Astrocyte (in vitro differentiated cells and primary cell): ENCODE results near the gene CDK14. TPM values are rescaled to one million over a fixed set of nuclear protein-coding genes. Genes with fewer than 3 reads are reported as not detected.

Experiments used
- DNase-seq: peaks from one replicate; pipeline ENCODE4 v3.0.0-alpha.2; 2010; ENCODE audit warnings: low read depth
- FAIRE-seq: peaks from 2 replicates; lab custom pipeline; 2011; peaks lifted over from hg19 to GRCh38; lab: Jason Lieb, UNC
- H2AFZ ChIP-seq: 2 replicates; pipeline ENCODE4 v1.6.0; 2012; ENCODE audit warnings: low read depth, low read length, inconsistent platforms
- H3K27ac ChIP-seq: 2 replicates; pipeline ENCODE4 v1.5.1; 2011; ENCODE audit warnings: low read depth, low read length, inconsistent platforms
- H3K27me3 ChIP-seq: 2 replicates; pipeline ENCODE4 v1.6.0; 2011; ENCODE audit warnings: low read length, inconsistent platforms; ENCODE audit not compliant: insufficient read depth
- H3K36me3 ChIP-seq: 2 replicates; pipeline ENCODE4 v1.5.1; 2011; ENCODE audit warnings: low read length, inconsistent platforms; ENCODE audit not compliant: insufficient read depth
- H3K4me1 ChIP-seq: 2 replicates; pipeline ENCODE4 v1.5.1; 2011; ENCODE audit warnings: low read length, inconsistent platforms; ENCODE audit not compliant: insufficient read depth
- H3K4me2 ChIP-seq: 2 replicates; pipeline ENCODE4 v1.6.0; 2012; ENCODE audit warnings: low read length, inconsistent platforms
- H3K4me3 ChIP-seq: 2 replicates; pipeline ENCODE4 v1.5.1; 2011; ENCODE audit warnings: low read depth, mild to moderate bottlenecking, low read length, inconsistent platforms; ENCODE audit not compliant: insufficient read depth
- H3K79me2 ChIP-seq: 2 replicates; pipeline ENCODE4 v1.6.0; 2012; ENCODE audit warnings: mild to moderate bottlenecking, low read length, inconsistent platforms; ENCODE audit not compliant: insufficient read depth
- H3K9ac ChIP-seq: 2 replicates; pipeline ENCODE4 v1.6.0; 2012; ENCODE audit warnings: mild to moderate bottlenecking, low read length, inconsistent platforms
- H3K9me3 ChIP-seq: 2 replicates; pipeline ENCODE4 v1.5.1; 2012; ENCODE audit warnings: low read depth, mild to moderate bottlenecking, low read length, inconsistent platforms; ENCODE audit not compliant: insufficient read depth
- H4K20me1 ChIP-seq: 2 replicates; pipeline ENCODE4 v1.6.0; 2012; ENCODE audit warnings: low read length, inconsistent platforms; ENCODE audit not compliant: insufficient read depth
- H3K27ac Mint-ChIP-seq: one replicate; pipeline ENCODE4 v1.8.0; 2021; ENCODE audit warnings: mild to moderate bottlenecking, mixed read lengths; ENCODE audit not compliant: unreplicated experiment
- H3K27me3 Mint-ChIP-seq: one replicate; pipeline ENCODE4 v1.8.0; 2021; ENCODE audit warnings: low read depth, mixed read lengths; ENCODE audit not compliant: unreplicated experiment
- H3K36me3 Mint-ChIP-seq: one replicate; pipeline ENCODE4 v1.8.0; 2021; ENCODE audit warnings: low read depth, mixed read lengths; ENCODE audit not compliant: unreplicated experiment
- H3K4me1 Mint-ChIP-seq: one replicate; pipeline ENCODE4 v1.8.0; 2021; ENCODE audit warnings: low read depth, mixed read lengths; ENCODE audit not compliant: unreplicated experiment
- H3K4me3 Mint-ChIP-seq: one replicate; pipeline ENCODE4 v1.8.0; 2021; ENCODE audit warnings: mild to moderate bottlenecking, moderate library complexity, mixed read lengths; ENCODE audit not compliant: unreplicated experiment
- H3K9me3 Mint-ChIP-seq: one replicate; pipeline ENCODE4 v1.8.0; 2021; ENCODE audit warnings: mild to moderate bottlenecking, mixed read lengths; ENCODE audit not compliant: unreplicated experiment
- CTCF ChIP-seq: IDR thresholded peaks from 2 replicates; pipeline ENCODE4 v1.5.1; 2011; ENCODE audit warnings: low read depth, mild to moderate bottlenecking, inconsistent platforms, low read length, moderate library complexity; ENCODE audit not compliant: insufficient read depth
- EZH2 ChIP-seq: IDR thresholded peaks from 2 replicates; pipeline ENCODE4 v1.6.1; 2012; ENCODE audit warnings: mild to moderate bottlenecking, low read length, inconsistent platforms; ENCODE audit not compliant: insufficient read depth
- total RNA-seq: library from RNA; stranded (reverse); gene quantifications from 2 replicates; pipeline ENCODE4 v1.2.1, GENCODE V29; 2021

The CDK14 gene
- total RNA-seq, 1 donor from 2014 or later = 30.2 TPM

GRCh38 chr7:90648834-90649233, 52.7 kb downstream of the CDK14 start:
- Histone ChIP-seq H3K4me2 (no peak overlapping the region), H3K27me3 (no peaks in the 10 kb centered on the region), H3K9me3 (no peaks in the 10 kb centered on the region), H3K4me3 (no peak overlapping the region), H2AFZ (no peak overlapping the region), H3K4me1 (no peaks in the 10 kb centered on the region), H3K27ac (no peak overlapping the region), H3K9ac (no peak overlapping the region), H3K36me3 (no peaks in the 10 kb centered on the region), H3K79me2 (peaks cover 61% of the 10 kb centered on the region), H4K20me1 (peaks cover 23% of the 10 kb centered on the region)
- Mint-ChIP-seq H3K4me3 (no peak overlapping the region), H3K36me3 (no peaks in the 10 kb centered on the region), H3K9me3 (peaks cover 2% of the 10 kb centered on the region), H3K27ac (no peak overlapping the region), H3K4me1 (peaks cover 4% of the 10 kb centered on the region), H3K27me3 (no peaks in the 10 kb centered on the region)
- DNase-seq = no peak
- no peak for TF ChIP-seq EZH2
- TF ChIP-seq CTCF = no peak
- FAIRE-seq = no peak

GRCh38 chr7:90654718-90655427, 58.8 kb downstream of the CDK14 start:
- Mint-ChIP-seq H3K36me3 (no peaks in the 10 kb centered on the region), H3K4me1 (peaks cover 3% of the 10 kb centered on the region), H3K9me3 (peaks cover 2% of the 10 kb centered on the region), H3K27ac (no peak overlapping the region), H3K27me3 (no peaks in the 10 kb centered on the region), H3K4me3 (no peak overlapping the region)
- Histone ChIP-seq H3K36me3 (no peaks in the 10 kb centered on the region), H3K27me3 (no peaks in the 10 kb centered on the region), H4K20me1 (peaks cover 9% of the 10 kb centered on the region), H3K9ac (no peak overlapping the region), H2AFZ (no peak overlapping the region), H3K79me2 (peaks cover 74% of the 10 kb centered on the region), H3K4me2 (peak overlapping the region; percentile 76), H3K4me1 (peaks cover 11% of the 10 kb centered on the region), H3K4me3 (no peak overlapping the region), H3K9me3 (no peaks in the 10 kb centered on the region), H3K27ac (peak overlapping the region; percentile 55)
- no peak for FAIRE-seq
- DNase-seq = no peak
- TF ChIP-seq EZH2 (no peak), CTCF (no peak)

- H3K27me3 ChIP-seq = no peaks in the 10 kb centered on the region
- peaks cover 11% of the 10 kb centered on the region for H3K4me1 ChIP-seq
- no peak overlapping the region for H3K4me3 Mint-ChIP-seq
- no peaks in the 10 kb centered on the region for H3K9me3 Mint-ChIP-seq
- DNase-seq (peak; percentile 96), FAIRE-seq (peak; percentile 49)
- no peak overlapping the region for H3K4me3 ChIP-seq
- peaks cover 3% of the 10 kb centered on the region for H3K4me1 Mint-ChIP-seq
- peaks cover 81% of the 10 kb centered on the region for H3K79me2 ChIP-seq
- H3K4me2 ChIP-seq = peak overlapping the region; percentile 76
- H3K9ac ChIP-seq = peak overlapping the region; percentile 34
- no peaks in the 10 kb centered on the region for H3K9me3 ChIP-seq
- no peak for TF ChIP-seq CTCF
- TF ChIP-seq EZH2 = no peak
- H3K36me3 Mint-ChIP-seq = no peaks in the 10 kb centered on the region
- no peaks in the 10 kb centered on the region for H3K27me3 Mint-ChIP-seq
- no peak overlapping the region for H2AFZ ChIP-seq
- peak overlapping the region; percentile 29 for H3K27ac Mint-ChIP-seq
- H3K36me3 ChIP-seq = no peaks in the 10 kb centered on the region
- peaks cover 11% of the 10 kb centered on the region for H4K20me1 ChIP-seq
- peak overlapping the region; percentile 55 for H3K27ac ChIP-seq
Measured at GRCh38 chr7:90655566-90655965, 59.4 kb downstream of the CDK14 start.
